Heart left ventricle (tissue), 13 donors: Measurements from ENCODE around the gene KRT75.

Experiments
- POLR2A ChIP-seq, 2 donors: fragments of 450-650 bp; IDR thresholded peaks; one replicate each; pipeline ENCODE4 v1.6.1; 2017; ENCODE audit warnings: antibody characterized with exemption in 2 of 2, mild to moderate bottlenecking in 2 of 2, moderate library complexity in 2 of 2
- TF ChIP-seq, protein P1 (sequence below), 12 donors: fragments of 200-600 bp; sonication (generic) in 4 of 12; IDR thresholded peaks; one replicate each; pipeline versions ENCODE4 v1.5.0 to v1.8.0; 2018 to 2022; ENCODE audit warnings: antibody characterized with exemption in 12 of 12, mild to moderate bottlenecking in 5 of 12
- donor health status: ischemic (EF 13 %, LVEDD 7.1; RV severe dilation, severe dysfunction).
- donor health status: DM: no; HTN: yes; CAD: no.
- donor health status: DM: no; HTN: no; CAD: no.
- donor health status: ischemic (EF 25% LVEDD 6.9; RV normal size, moderate dysfunction).
- donor health status: ischemic (EF 25% LVEDD 5.7; RV mildly dilated, moderate dysfunction).
- donor health status: ischemic (EF 35%, LVEDD 5.7; RV mildly dilated, moderate dysfunction).
- donor health status: nonischemic (EF 11% LVEDD 7.7; RV severe dilation, severe dysfunction).
- donor health status: DM: yes; HTN: yes; CAD: no.
- donor health status: PGD.
- donor health status: ischemic (EF 29% LVEDD 5.4; RV normal size, mild dysfunction).
- donor health status: nonischemic (EF 23%, LVEDD 6.1; RV moderate dilation, normal function).

DNA sequence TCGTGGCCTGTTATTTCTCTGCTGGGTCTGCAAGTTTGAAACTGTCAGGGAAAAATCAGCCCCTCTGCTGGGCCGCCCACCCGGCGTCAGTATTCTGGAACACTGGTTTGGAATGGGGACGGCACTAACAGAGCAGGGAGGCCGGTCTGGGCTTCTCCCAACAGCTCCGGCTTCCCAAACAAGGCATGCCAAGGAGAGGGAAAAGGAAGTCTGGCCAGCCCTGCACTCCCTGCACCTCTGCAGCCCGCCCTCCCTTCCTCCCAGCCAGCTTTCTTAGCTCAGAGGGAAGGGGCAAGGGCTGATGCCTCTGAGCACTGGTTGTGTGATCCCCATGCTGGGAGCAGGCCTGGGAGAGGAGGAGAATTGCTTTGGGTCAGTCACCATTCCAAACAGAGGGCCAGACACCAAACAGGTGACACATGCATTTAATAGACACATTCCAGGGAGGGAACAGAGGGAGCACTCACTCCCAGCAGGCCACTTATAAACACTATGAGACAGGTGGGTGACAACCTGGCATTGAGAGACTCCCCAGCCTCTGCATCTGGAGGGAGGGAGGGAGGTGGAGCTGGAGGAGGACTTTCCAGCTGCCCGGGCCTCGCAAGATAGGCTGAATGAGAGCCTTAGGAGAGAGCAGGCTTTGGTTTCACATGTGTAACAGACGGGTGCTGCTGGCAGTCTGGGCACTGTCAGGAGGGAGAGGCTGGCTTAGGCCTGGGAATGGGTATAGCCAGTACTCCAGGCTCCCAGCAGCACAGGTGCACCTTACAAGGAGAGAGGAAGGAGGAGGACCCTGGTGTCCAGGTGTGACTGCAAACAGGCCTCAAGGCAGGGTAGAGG lies 10.3 kb downstream of the KRT75 start:
- TF ChIP-seq, protein P1, sequence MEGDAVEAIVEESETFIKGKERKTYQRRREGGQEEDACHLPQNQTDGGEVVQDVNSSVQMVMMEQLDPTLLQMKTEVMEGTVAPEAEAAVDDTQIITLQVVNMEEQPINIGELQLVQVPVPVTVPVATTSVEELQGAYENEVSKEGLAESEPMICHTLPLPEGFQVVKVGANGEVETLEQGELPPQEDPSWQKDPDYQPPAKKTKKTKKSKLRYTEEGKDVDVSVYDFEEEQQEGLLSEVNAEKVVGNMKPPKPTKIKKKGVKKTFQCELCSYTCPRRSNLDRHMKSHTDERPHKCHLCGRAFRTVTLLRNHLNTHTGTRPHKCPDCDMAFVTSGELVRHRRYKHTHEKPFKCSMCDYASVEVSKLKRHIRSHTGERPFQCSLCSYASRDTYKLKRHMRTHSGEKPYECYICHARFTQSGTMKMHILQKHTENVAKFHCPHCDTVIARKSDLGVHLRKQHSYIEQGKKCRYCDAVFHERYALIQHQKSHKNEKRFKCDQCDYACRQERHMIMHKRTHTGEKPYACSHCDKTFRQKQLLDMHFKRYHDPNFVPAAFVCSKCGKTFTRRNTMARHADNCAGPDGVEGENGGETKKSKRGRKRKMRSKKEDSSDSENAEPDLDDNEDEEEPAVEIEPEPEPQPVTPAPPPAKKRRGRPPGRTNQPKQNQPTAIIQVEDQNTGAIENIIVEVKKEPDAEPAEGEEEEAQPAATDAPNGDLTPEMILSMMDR (IDR thresholded peaks at IDR 0.05) = no peak
- TF ChIP-seq POLR2A (IDR thresholded peaks at IDR 0.05) = no peak
